Lower leg skin (tissue), 4 donors: ENCODE data around the gene RBM10. TPM values are rescaled to one million over a fixed set of nuclear protein-coding genes. Genes with fewer than 3 reads are reported as not detected.

Experiments used
- DNase-seq, 2 donors: peaks; one replicate each; pipeline ENCODE4 v3.0.0-alpha.2; 2019; ENCODE audit warnings: low spot score in 2 of 2
- H3K4me3 ChIP-seq: fragments of 200-600 bp; sonication (generic); 2 replicates; pipeline ENCODE4 v1.5.1; 2017; ENCODE audit warnings: mild to moderate bottlenecking, low read depth; ENCODE audit not compliant: poor library complexity, severe bottlenecking
- POLR2A ChIP-seq, 2 donors: fragments of 450-650 bp; IDR thresholded peaks; one replicate each; pipeline ENCODE4 v1.6.1; 2016 to 2017; ENCODE audit warnings: antibody characterized with exemption in 2 of 2, mild to moderate bottlenecking in 1 of 2, moderate library complexity in 1 of 2
- WGBS, 2 donors: methylation state at CpG; one replicate each; pipeline ENCODE4 v1.1.5; 2018; 5-methylcytosine and 5-hydroxymethylcytosine counted together
- intact Hi-C: fragments of 100-400 bp; cut with DNase I; formaldehyde crosslinking; loops from one replicate; pipeline ENCODE4 v1.15.0; 2023; ENCODE audit warnings: low total_unique reads
- total RNA-seq, 4 donors: library from RNA; depleted of rRNA; stranded (reverse); fragments of >200 nt; gene quantifications; one replicate each; pipeline ENCODE4 v1.1.0, GENCODE V29; 2016
- TF ChIP-seq, protein P1 (sequence below), 3 donors: fragments of 450-650 bp; IDR thresholded peaks; one replicate each; pipeline ENCODE4 v1.5.1; 2016; ENCODE audit warnings: antibody characterized with exemption in 3 of 3, mild to moderate bottlenecking in 3 of 3, moderate library complexity in 2 of 3

The RBM10 gene
- total RNA-seq, 4 donors from 2014 or later = 22.2 to 35.4 (median 31.2) TPM

GRCh38 chrX:47179221-47179927 lies 34.4 kb downstream of the RBM10 start:
- H3K4me3 ChIP-seq = no peak overlapping the region
- DNase-seq = no peak
- 33 to 52% methylated on average over 10 to 12 of the region's 14 CpGs for WGBS, 2 donors
- intact Hi-C loops = no loop called here
- no peak for TF ChIP-seq POLR2A (IDR thresholded peaks at IDR 0.05)
- TF ChIP-seq, protein P1, sequence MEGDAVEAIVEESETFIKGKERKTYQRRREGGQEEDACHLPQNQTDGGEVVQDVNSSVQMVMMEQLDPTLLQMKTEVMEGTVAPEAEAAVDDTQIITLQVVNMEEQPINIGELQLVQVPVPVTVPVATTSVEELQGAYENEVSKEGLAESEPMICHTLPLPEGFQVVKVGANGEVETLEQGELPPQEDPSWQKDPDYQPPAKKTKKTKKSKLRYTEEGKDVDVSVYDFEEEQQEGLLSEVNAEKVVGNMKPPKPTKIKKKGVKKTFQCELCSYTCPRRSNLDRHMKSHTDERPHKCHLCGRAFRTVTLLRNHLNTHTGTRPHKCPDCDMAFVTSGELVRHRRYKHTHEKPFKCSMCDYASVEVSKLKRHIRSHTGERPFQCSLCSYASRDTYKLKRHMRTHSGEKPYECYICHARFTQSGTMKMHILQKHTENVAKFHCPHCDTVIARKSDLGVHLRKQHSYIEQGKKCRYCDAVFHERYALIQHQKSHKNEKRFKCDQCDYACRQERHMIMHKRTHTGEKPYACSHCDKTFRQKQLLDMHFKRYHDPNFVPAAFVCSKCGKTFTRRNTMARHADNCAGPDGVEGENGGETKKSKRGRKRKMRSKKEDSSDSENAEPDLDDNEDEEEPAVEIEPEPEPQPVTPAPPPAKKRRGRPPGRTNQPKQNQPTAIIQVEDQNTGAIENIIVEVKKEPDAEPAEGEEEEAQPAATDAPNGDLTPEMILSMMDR (IDR thresholded peaks at IDR 0.05) = no peak

- H3K4me3 ChIP-seq = no peak overlapping the region
- 94 to 100% methylated on average over 6 to 18 of the region's 18 CpGs for WGBS, 2 donors
- intact Hi-C loops = no loop called here
- DNase-seq = no peak
- no peak for TF ChIP-seq POLR2A (IDR thresholded peaks at IDR 0.05)
- TF ChIP-seq, protein P1 (IDR thresholded peaks at IDR 0.05) = no peak
These were observed 34.9 kb downstream of the RBM10 start for GRCh38 chrX:47179928-47180255.

GRCh38 chrX:47180346-47180745 lies 35.3 kb downstream of the RBM10 start:
- WGBS, 2 donors = 86 to 97% methylated on average over 7 to 8 of the region's 8 CpGs
- intact Hi-C loops = no loop called here
- no peak overlapping the region for H3K4me3 ChIP-seq
- TF ChIP-seq, protein P1 (IDR thresholded peaks at IDR 0.05) = no peak
- TF ChIP-seq POLR2A (IDR thresholded peaks at IDR 0.05) = no peak
- no peak for DNase-seq

DNA sequence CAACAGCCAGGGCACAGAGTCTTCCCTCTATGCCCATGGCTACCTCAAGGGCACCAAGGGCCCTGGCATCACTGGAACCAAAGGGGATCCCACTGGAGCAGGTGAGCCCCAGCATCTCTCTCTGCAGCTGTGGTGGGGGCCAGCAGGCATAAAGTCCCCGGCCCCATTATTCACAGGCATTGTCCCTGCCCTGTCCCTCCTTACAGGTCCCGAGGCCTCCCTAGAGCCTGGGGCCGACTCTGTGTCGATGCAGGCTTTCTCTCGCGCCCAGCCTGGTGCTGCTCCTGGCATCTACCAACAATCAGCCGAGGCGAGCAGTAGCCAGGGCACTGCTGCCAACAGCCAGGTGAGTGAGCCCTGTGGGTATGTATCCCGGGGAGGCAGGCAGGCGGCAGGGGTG lies 36.3 kb downstream of the RBM10 start:
- TF ChIP-seq, protein P1 (IDR thresholded peaks at IDR 0.05) = no peak
- TF ChIP-seq POLR2A (IDR thresholded peaks at IDR 0.05) = no peak
- 92 to 100% methylated on average over 7 to 10 of the region's 10 CpGs for WGBS, 2 donors
- no peak for DNase-seq
- intact Hi-C loops = no loop called here
- H3K4me3 ChIP-seq = no peak overlapping the region

GRCh38 chrX:47182106-47182700 lies 37.2 kb downstream of the RBM10 start:
- TF ChIP-seq POLR2A (IDR thresholded peaks at IDR 0.05) = no peak
- TF ChIP-seq, protein P1 (IDR thresholded peaks at IDR 0.05) = no peak
- H3K4me3 ChIP-seq = no peak overlapping the region
- DNase-seq = no peak
- WGBS, 2 donors = 88 to 93% methylated on average over 7 to 9 of the region's 9 CpGs
- intact Hi-C loops = no loop called here
